Fibroblast of lung (primary cell): ENCODE data around the gene LMX1A. TPM values are rescaled to one million over a fixed set of nuclear protein-coding genes. Genes with fewer than 3 reads are reported as not detected.
A peak's percentile ranks its signal among the peaks of the same experiment; 100 is the strongest.

Source experiments
- DNase-seq, 2 donors: peaks; one replicate each; pipeline versions ENCODE4 v3.0.0 to v3.0.0-alpha.2; 2010; ENCODE audit warnings: low read depth in 2 of 2
- H2AFZ ChIP-seq: 2 replicates; pipeline ENCODE4 v1.5.1; 2012; ENCODE audit warnings: low read length, control low read depth, inconsistent platforms
- H3K27ac ChIP-seq: 2 replicates; pipeline ENCODE4 v1.5.1; 2011; ENCODE audit warnings: low read length, control low read depth; ENCODE audit not compliant: insufficient read depth
- H3K27me3 ChIP-seq: 2 replicates; pipeline ENCODE4 v1.5.1; 2011; ENCODE audit warnings: mild to moderate bottlenecking, low read length; ENCODE audit not compliant: control insufficient read depth, insufficient read depth
- H3K36me3 ChIP-seq: 2 replicates; pipeline ENCODE4 v1.5.1; 2011; ENCODE audit warnings: low read length; ENCODE audit not compliant: control insufficient read depth, insufficient read depth
- H3K4me1 ChIP-seq: 2 replicates; pipeline ENCODE4 v1.5.1; 2011; ENCODE audit warnings: low read length; ENCODE audit not compliant: control insufficient read depth, insufficient read depth; ENCODE audit errors: extremely low read depth
- H3K4me2 ChIP-seq: 2 replicates; pipeline ENCODE4 v1.5.1; 2011; ENCODE audit warnings: low read length, control low read depth; ENCODE audit not compliant: insufficient read depth; ENCODE audit errors: extremely low read depth
- H3K4me3 ChIP-seq, 4 experiments: fragments of 200-600 bp in 1 of 4; sonication (generic) in 1 of 4; replicated peaks in 1 of 4; 2 replicates each; pipeline ENCODE4 v1.5.1; 2011 to 2016; ENCODE audit warnings: low read length in 4 of 4, low read depth in 3 of 4, mild to moderate bottlenecking in 3 of 4, control low read depth in 2 of 4, inconsistent platforms in 1 of 4, mixed read lengths in 1 of 4; ENCODE audit not compliant: insufficient read depth in 1 of 4; ENCODE audit errors: control extremely low read depth in 1 of 4
- H3K79me2 ChIP-seq: 2 replicates; pipeline ENCODE4 v1.5.1; 2012; ENCODE audit warnings: mild to moderate bottlenecking, low read length, inconsistent platforms; ENCODE audit not compliant: control insufficient read depth, insufficient read depth
- H3K9ac ChIP-seq: 2 replicates; pipeline ENCODE4 v1.5.1; 2011; ENCODE audit warnings: mild to moderate bottlenecking, low read length, control low read depth; ENCODE audit not compliant: insufficient read depth
- H3K9me3 ChIP-seq: 2 replicates; pipeline ENCODE4 v1.5.1; 2012; ENCODE audit warnings: low read depth, low read length; ENCODE audit not compliant: control insufficient read depth, insufficient read depth
- H4K20me1 ChIP-seq: 2 replicates; pipeline ENCODE4 v1.5.1; 2011; ENCODE audit warnings: low read length; ENCODE audit not compliant: control insufficient read depth, insufficient read depth; ENCODE audit errors: extremely low read depth
- CTCF ChIP-seq, 2 donors: IDR thresholded peaks in 1 of 2; conservative IDR thresholded peaks in 1 of 2; 1 replicate in 1 of 2; 2 replicates in 1 of 2; pipeline ENCODE4 v1.5.1; 2011 to 2012; ENCODE audit warnings: low read length in 2 of 2, control low read depth in 1 of 2, inconsistent platforms in 1 of 2, low read depth in 1 of 2, mild to moderate bottlenecking in 1 of 2
- EZH2 ChIP-seq: IDR thresholded peaks from 2 replicates; pipeline ENCODE4 v1.5.1; 2012; ENCODE audit warnings: low read length, control low read depth, mild to moderate bottlenecking; ENCODE audit errors: missing control alignments
- polyA plus RNA-seq, 2 donors: library from polyadenylated mRNA; depleted of rRNA in 1 of 2; stranded (reverse) in 1 of 2; unstranded in 1 of 2; fragments of >200 nt; gene quantifications; 2 replicates each; pipeline ENCODE4 v1.2.1, GENCODE V29; 2011 to 2012; ENCODE audit warnings: missing spikeins in 1 of 2
- total RNA-seq: library from RNA; depleted of rRNA; stranded (reverse); fragments of >200 nt; gene quantifications from 2 replicates; pipeline ENCODE4 v1.2.1, GENCODE V29; 2014

The LMX1A gene
- total and polyA plus RNA-seq, 2 donors (not counting 1 experiment from before 2014, with no cell fraction given): not detected

GRCh38 chr1:165353731-165354671, 2.5 kb downstream of the LMX1A start:
- Histone ChIP-seq H4K20me1 (no peaks in the 10 kb centered on the region), H3K79me2 (no peaks in the 10 kb centered on the region), H3K9ac (no peak overlapping the region), H3K4me3 (no peak overlapping the region), H2AFZ (no peak overlapping the region), H3K27ac (no peak overlapping the region), H3K27me3 (peaks cover 46% of the 10 kb centered on the region), H3K4me2 (no peak overlapping the region), H3K9me3 (no peaks in the 10 kb centered on the region), H3K4me1 (no peaks in the 10 kb centered on the region), H3K36me3 (no peaks in the 10 kb centered on the region)
- no peak for TF ChIP-seq CTCF (conservative IDR thresholded peaks at IDR 0.05 in 1 of 2, IDR thresholded peaks at IDR 0.05 in 1 of 2; ENCODE audit: low read depth in 1 of 2, low read length in 2 of 2)
- TF ChIP-seq EZH2: no peak
- no peak for DNase-seq

GRCh38 chr1:165352442-165353293, 3.8 kb downstream of the LMX1A start:
- Histone ChIP-seq H3K27ac (no peak overlapping the region), H3K9ac (no peak overlapping the region), H3K4me1 (no peaks in the 10 kb centered on the region), H3K4me2 (no peak overlapping the region), H3K36me3 (no peaks in the 10 kb centered on the region), H3K4me3 (no peak overlapping the region), H3K27me3 (peaks cover 41% of the 10 kb centered on the region), H3K79me2 (no peaks in the 10 kb centered on the region), H4K20me1 (no peaks in the 10 kb centered on the region), H2AFZ (no peak overlapping the region), H3K9me3 (no peaks in the 10 kb centered on the region)
- no peak for DNase-seq
- TF ChIP-seq EZH2 (peak; percentile 23), CTCF (conservative IDR thresholded peaks at IDR 0.05 in 1 of 2, IDR thresholded peaks at IDR 0.05 in 1 of 2; ENCODE audit: low read depth in 1 of 2, low read length in 2 of 2) (no peak)

GRCh38 chr1:165351863-165352441, 4.6 kb downstream of the LMX1A start:
- Histone ChIP-seq H4K20me1 (no peaks in the 10 kb centered on the region), H2AFZ (no peak overlapping the region), H3K27me3 (peaks cover 37% of the 10 kb centered on the region), H3K79me2 (no peaks in the 10 kb centered on the region), H3K4me1 (no peaks in the 10 kb centered on the region), H3K9me3 (no peaks in the 10 kb centered on the region), H3K36me3 (no peaks in the 10 kb centered on the region), H3K4me3 (no peak overlapping the region), H3K9ac (no peak overlapping the region), H3K27ac (no peak overlapping the region), H3K4me2 (no peak overlapping the region)
- DNase-seq: no peak
- no peak for TF ChIP-seq EZH2
- no peak for TF ChIP-seq CTCF (conservative IDR thresholded peaks at IDR 0.05 in 1 of 2, IDR thresholded peaks at IDR 0.05 in 1 of 2; ENCODE audit: low read depth in 1 of 2, low read length in 2 of 2)
